ENCODE results near the gene GDPD5.

The GDPD5 gene

GRCh38 chr11:75449271-75449670 lies 76.5 kb downstream of the GDPD5 start:
- CTCF ChIA-PET = interaction anchor here (1.5 to 1.6 kb wide), 2 partner anchors 82 to 84 kb away, joined by 7 to 8 read pairs; no protein-coding TSS in a partner anchor
- POLR2A ChIA-PET = no interaction called here

GRCh38 chr11:75447415-75447814 lies 78.3 kb downstream of the GDPD5 start:
- CTCF ChIA-PET = interaction anchor here (0.8 to 4.4 kb wide), 2 partner anchors 84 to 128 kb away, joined by 4 to 164 read pairs; no protein-coding TSS in a partner anchor
- no peak for DNase-seq (ENCODE audit: extremely low spot score)
- TF ChIP-seq CTCF (IDR thresholded peaks at IDR 0.05; ENCODE audit: control extremely low read depth, extremely low read depth, low read depth, missing control alignments) = no peak
- POLR2A ChIA-PET = no interaction called here

More at GRCh38 chr11:75449271-75449670, 76.5 kb downstream of the GDPD5 start:
- no peak for DNase-seq (ENCODE audit: extremely low spot score)
- no peak for TF ChIP-seq CTCF (IDR thresholded peaks at IDR 0.05; ENCODE audit: control extremely low read depth, extremely low read depth, low read depth, missing control alignments)

DNA sequence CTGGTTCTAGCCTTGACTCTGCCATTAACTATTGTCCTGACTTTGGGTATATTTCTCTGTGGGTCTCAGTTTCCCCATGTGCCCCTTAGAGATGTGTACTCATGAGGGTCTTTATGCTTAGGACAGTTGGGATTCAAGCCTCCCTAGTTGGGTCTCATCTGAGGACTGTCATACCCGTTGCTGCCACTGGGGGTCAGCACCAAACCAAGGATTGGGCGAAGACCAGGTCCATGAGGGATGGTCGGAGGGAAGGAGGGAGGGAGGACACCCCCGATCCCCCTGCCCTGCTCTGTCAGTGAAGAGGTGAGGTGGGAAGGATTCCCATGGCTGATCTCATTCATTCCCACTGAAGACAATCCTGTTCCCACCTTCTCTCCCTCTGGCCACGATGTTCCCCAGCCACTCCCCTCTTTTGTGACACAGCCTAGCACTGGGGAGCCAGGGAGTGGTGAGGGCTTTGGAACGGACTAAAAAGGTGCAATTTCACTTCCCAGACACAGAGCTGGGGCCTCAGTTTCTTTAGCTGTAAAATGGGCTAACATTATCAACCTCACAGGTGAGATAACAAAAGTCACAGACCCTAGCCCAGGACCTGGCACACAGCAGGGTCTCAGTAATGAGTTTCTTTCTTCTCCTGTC lies 80.3 kb downstream of the GDPD5 start:
- peak; percentile 97 for TF ChIP-seq CTCF (IDR thresholded peaks at IDR 0.05; ENCODE audit: control extremely low read depth, extremely low read depth, low read depth, missing control alignments)
- peak; percentile 80 for DNase-seq (ENCODE audit: extremely low spot score)
- CTCF ChIA-PET = interaction anchor here (0.6 to 4.9 kb wide), 39 partner anchors 10 to 343 kb away, joined by 3 to 164 read pairs (median 5); partner anchors contain the start of genes GDPD5 and KLHL35
- POLR2A ChIA-PET = no interaction called here

DNA sequence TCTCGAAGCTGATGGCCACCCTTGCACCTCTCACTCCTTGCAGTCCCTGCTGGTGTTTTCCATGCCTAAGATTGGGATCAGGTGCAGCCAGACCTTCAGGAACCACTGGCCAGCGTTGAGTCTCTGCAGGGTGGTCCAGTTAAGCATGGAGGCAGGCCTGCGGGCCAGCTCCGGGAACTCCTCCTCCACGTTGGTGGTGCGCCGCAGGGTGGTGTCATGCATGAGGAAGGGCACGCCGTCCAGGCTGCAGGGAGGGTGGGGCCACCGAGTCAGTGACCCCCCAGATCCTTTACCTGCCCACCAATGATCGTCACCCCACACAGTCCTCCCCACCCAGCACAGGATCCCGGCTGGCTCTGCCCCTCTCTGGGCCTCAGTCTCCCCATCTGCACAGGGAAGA lies 82.7 kb downstream of the GDPD5 start:
- ChIA-PET CTCF (interaction anchor here (2.7 to 4.9 kb wide), 4 partner anchors 54 to 89 kb away, joined by 15 to 164 read pairs (median 32); partner anchors contain the start of gene GDPD5), POLR2A (no interaction called here)

GRCh38 chr11:75442161-75442885 lies 83.4 kb downstream of the GDPD5 start:
- ChIA-PET CTCF (interaction anchor here (1.0 to 4.9 kb wide), 4 partner anchors 53 to 157 kb away, joined by 4 to 17 read pairs (median 10); no protein-coding TSS in a partner anchor), POLR2A (no interaction called here)
- DNase-seq (ENCODE audit: extremely low spot score) = no peak
- TF ChIP-seq CTCF (IDR thresholded peaks at IDR 0.05; ENCODE audit: control extremely low read depth, extremely low read depth, low read depth, missing control alignments) = no peak

More for the DNA sequence above, 82.7 kb downstream of the GDPD5 start:
- TF ChIP-seq CTCF (IDR thresholded peaks at IDR 0.05; ENCODE audit: control extremely low read depth, extremely low read depth, low read depth, missing control alignments) = no peak
- no peak for DNase-seq (ENCODE audit: extremely low spot score)

GRCh38 chr11:75441804-75442132 lies 84.0 kb downstream of the GDPD5 start:
- DNase-seq (ENCODE audit: extremely low spot score) = no peak
- no peak for TF ChIP-seq CTCF (IDR thresholded peaks at IDR 0.05; ENCODE audit: control extremely low read depth, extremely low read depth, low read depth, missing control alignments)
- CTCF ChIA-PET = interaction anchor here (1.0 to 4.9 kb wide), 4 partner anchors 52 to 158 kb away, joined by 4 to 17 read pairs (median 10); no protein-coding TSS in a partner anchor
- POLR2A ChIA-PET = no interaction called here
